Activated CD4-positive, alpha-beta T cell treated with anti-CD3 and anti-CD28 coated beads, Interleukin-2, amount 10 ng/mL, durations not matched to agents 7 days and 5 days (primary cell): ENCODE data around the gene EPYC. TPM values are rescaled to one million over a fixed set of nuclear protein-coding genes. Genes with fewer than 3 reads are reported as not detected.

ENCODE experiments used
- total RNA-seq, 2 experiments: library from RNA; stranded (reverse); gene quantifications; one replicate each; pipeline ENCODE4 v1.2.3, GENCODE V29; 2021

The EPYC gene
- total RNA-seq, 2 experiments from 2014 or later: not detected

Other genes starting within 250 kb of the EPYC start
- gene CCER1, start 49.8 kb downstream of the EPYC start, total RNA-seq: not detected
- gene KERA, start 53.1 kb upstream of the EPYC start, total RNA-seq: not detected
- not detected for gene LUM, start 106.5 kb upstream of the EPYC start, total RNA-seq
- gene DCN, start 177.8 kb upstream of the EPYC start, total RNA-seq: not detected